Measurements from ENCODE around the gene PPP6R3.

PPP6R3 gene

DNA sequence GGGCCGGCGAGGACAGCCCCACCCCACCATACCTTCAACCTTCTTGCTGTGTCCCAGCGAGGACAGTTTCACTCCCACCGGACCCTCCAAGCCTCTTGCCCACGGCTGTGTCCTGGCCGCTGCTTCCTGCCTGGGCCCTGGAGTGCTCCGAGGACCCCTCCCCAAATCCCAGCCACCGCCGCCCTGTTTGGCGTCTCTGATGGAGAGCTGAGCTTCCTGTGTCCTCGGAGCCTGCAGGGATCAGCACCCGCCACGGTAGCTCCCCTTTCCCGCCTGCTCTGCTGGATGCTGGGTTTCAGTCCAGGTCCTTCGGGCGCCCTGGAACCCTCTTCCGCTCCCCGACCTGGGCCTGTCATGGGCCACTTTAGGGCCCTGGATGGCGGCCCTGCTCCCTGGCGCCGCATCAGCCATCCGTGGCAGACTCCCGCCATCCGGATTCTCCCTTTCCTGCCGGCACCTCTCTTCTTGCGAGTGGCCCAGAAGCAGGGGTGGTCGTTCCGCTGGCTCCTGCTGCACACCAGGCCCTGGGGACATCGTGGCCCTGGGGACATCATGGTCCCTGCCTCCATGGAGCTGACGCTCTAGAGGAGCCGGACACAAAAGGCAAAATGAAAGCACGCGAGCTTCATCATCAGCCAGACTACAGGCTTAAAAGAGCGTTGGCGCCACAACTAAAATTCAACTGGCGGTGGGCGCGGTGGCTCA is 189.5 kb downstream of the PPP6R3 start:
- no peak overlapping the region for H3K4me3 ChIP-seq (ENCODE audit: low read length, poor library complexity, severe bottlenecking)
- no peaks in the 10 kb centered on the region for H3K79me2 ChIP-seq (ENCODE audit: insufficient read depth, low read length)
- H2AFZ ChIP-seq (ENCODE audit: low read length) = no peak overlapping the region
- no peaks in the 10 kb centered on the region for H3K36me3 ChIP-seq (ENCODE audit: insufficient read depth, low read length)
- TF ChIP-seq, protein P1, sequence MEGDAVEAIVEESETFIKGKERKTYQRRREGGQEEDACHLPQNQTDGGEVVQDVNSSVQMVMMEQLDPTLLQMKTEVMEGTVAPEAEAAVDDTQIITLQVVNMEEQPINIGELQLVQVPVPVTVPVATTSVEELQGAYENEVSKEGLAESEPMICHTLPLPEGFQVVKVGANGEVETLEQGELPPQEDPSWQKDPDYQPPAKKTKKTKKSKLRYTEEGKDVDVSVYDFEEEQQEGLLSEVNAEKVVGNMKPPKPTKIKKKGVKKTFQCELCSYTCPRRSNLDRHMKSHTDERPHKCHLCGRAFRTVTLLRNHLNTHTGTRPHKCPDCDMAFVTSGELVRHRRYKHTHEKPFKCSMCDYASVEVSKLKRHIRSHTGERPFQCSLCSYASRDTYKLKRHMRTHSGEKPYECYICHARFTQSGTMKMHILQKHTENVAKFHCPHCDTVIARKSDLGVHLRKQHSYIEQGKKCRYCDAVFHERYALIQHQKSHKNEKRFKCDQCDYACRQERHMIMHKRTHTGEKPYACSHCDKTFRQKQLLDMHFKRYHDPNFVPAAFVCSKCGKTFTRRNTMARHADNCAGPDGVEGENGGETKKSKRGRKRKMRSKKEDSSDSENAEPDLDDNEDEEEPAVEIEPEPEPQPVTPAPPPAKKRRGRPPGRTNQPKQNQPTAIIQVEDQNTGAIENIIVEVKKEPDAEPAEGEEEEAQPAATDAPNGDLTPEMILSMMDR (conservative IDR thresholded peaks at IDR 0.05; ENCODE audit: low read length) = no peak
- no peaks in the 10 kb centered on the region for H3F3A ChIP-seq (ENCODE audit: low read depth)
- H4K20me1 ChIP-seq (ENCODE audit: insufficient read depth, low read length, poor library complexity, severe bottlenecking) = no peaks in the 10 kb centered on the region
- peaks cover 20% of the 10 kb centered on the region; the same call in 1 of the 2 replicates for H3K9me3 ChIP-seq (ENCODE audit: insufficient read depth, low read depth, low read length)
- H3K9me2 ChIP-seq (replicated peaks; ENCODE audit: low read depth, low read length) = no peaks in the 10 kb centered on the region
- H3K4me2 ChIP-seq (ENCODE audit: low read depth, low read length, poor library complexity, severe bottlenecking) = no peak overlapping the region
- no peaks in the 10 kb centered on the region for H3K27me3 ChIP-seq (ENCODE audit: insufficient read depth, low read length, poor library complexity, severe bottlenecking)
- H3K9ac ChIP-seq (ENCODE audit: low read depth, low read length, poor library complexity, severe bottlenecking) = no peak overlapping the region
- no peaks in the 10 kb centered on the region for H3K4me1 ChIP-seq (ENCODE audit: insufficient read depth, low read length, poor library complexity, severe bottlenecking)

DNA sequence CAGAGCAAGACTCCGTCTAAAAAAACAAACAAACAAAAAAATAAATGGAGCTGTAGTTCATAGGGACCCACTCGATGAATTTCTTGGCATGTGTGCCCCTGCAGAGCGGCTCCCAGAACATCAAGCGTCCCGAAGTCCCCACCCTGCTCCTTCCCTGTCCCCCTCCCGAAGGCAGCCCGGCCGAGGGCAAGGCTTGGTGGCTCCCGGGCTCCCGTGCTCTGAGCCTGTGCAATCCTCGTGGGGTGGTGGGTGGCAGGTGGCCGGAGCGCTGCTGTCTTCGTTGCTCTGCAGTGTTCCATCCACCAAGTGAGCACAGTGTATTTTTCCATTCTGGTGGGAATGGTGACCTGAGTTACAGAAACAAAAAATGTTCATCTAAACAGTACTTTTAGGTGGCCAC is 190.2 kb downstream of the PPP6R3 start:
- Histone ChIP-seq H3K9me2 (replicated peaks; ENCODE audit: low read depth, low read length) (no peaks in the 10 kb centered on the region), H4K20me1 (ENCODE audit: insufficient read depth, low read length, poor library complexity, severe bottlenecking) (no peaks in the 10 kb centered on the region), H3K4me1 (ENCODE audit: insufficient read depth, low read length, poor library complexity, severe bottlenecking) (no peaks in the 10 kb centered on the region), H3K9ac (ENCODE audit: low read depth, low read length, poor library complexity, severe bottlenecking) (no peak overlapping the region), H3K4me3 (ENCODE audit: low read length, poor library complexity, severe bottlenecking) (no peak overlapping the region), H3K36me3 (ENCODE audit: insufficient read depth, low read length) (no peaks in the 10 kb centered on the region), H3K4me2 (ENCODE audit: low read depth, low read length, poor library complexity, severe bottlenecking) (no peak overlapping the region), H3K9me3 (ENCODE audit: insufficient read depth, low read depth, low read length) (peaks cover 17% of the 10 kb centered on the region; the same call in 1 of the 2 replicates), H3F3A (ENCODE audit: low read depth) (no peaks in the 10 kb centered on the region), H2AFZ (ENCODE audit: low read length) (no peak overlapping the region), H3K79me2 (ENCODE audit: insufficient read depth, low read length) (no peaks in the 10 kb centered on the region), H3K27me3 (ENCODE audit: insufficient read depth, low read length, poor library complexity, severe bottlenecking) (no peaks in the 10 kb centered on the region)
- TF ChIP-seq EZH2phosphoT487 (IDR thresholded peaks at IDR 0.05; ENCODE audit: borderline replicate concordance) = no peak
- TF ChIP-seq, protein P1 (conservative IDR thresholded peaks at IDR 0.05; ENCODE audit: low read length) = no peak

DNA sequence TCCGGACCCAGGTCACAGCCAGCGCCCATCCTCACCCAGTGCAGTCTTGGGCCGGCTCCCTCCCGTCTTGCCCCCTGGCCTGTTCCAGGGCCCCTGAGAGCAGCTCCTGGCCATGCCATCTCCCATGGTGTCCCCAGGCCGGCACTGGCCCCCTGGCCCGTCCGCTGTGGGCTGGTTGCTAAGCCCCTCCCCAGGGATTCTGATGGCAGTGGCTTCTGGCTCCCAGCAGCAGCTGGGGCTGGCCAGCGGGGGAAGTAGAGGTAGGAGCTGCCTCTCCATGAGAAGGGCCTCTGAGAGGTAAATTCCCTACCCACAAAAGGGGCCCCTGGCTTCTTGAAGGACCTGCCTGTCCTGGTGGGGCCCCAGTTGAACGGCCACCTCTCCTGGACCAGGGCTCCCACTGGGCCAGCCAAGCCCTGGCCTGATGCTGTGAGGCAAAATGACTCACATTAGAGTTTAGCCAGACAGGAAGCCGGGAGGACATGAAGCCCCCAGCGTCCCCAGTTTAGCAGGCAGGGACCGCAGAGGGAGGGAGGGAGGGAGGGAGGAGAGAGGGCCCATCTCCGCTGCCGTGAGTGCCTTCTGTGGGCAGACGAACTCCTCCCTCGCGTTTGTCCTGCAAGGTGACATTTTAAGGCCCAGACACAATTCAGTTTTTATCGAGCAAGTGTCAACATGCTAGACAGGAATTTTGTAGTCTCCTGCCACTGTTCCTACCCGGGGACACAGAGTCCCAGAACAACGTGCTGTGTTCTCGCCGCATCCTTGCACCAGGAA is 190.8 kb downstream of the PPP6R3 start:
- Histone ChIP-seq H3K9me3 (ENCODE audit: insufficient read depth, low read depth, low read length) (peaks cover 11% of the 10 kb centered on the region; the same call in 1 of the 2 replicates), H3K9me2 (replicated peaks; ENCODE audit: low read depth, low read length) (no peaks in the 10 kb centered on the region), H3K4me2 (ENCODE audit: low read depth, low read length, poor library complexity, severe bottlenecking) (no peak overlapping the region), H3K4me1 (ENCODE audit: insufficient read depth, low read length, poor library complexity, severe bottlenecking) (no peaks in the 10 kb centered on the region), H3K27me3 (ENCODE audit: insufficient read depth, low read length, poor library complexity, severe bottlenecking) (no peaks in the 10 kb centered on the region), H2AFZ (ENCODE audit: low read length) (no peak overlapping the region), H4K20me1 (ENCODE audit: insufficient read depth, low read length, poor library complexity, severe bottlenecking) (no peaks in the 10 kb centered on the region), H3K9ac (ENCODE audit: low read depth, low read length, poor library complexity, severe bottlenecking) (no peak overlapping the region), H3F3A (ENCODE audit: low read depth) (no peaks in the 10 kb centered on the region), H3K36me3 (ENCODE audit: insufficient read depth, low read length) (no peaks in the 10 kb centered on the region), H3K4me3 (ENCODE audit: low read length, poor library complexity, severe bottlenecking) (no peak overlapping the region), H3K79me2 (ENCODE audit: insufficient read depth, low read length) (no peaks in the 10 kb centered on the region)
- no peak for TF ChIP-seq EZH2phosphoT487 (IDR thresholded peaks at IDR 0.05; ENCODE audit: borderline replicate concordance)
- TF ChIP-seq, protein P1 (conservative IDR thresholded peaks at IDR 0.05; ENCODE audit: low read length) = no peak

Data from Loucy (cell line).